ENCODE data around the gene SH3GL2. TPM values are rescaled to one million over a fixed set of nuclear protein-coding genes. Genes with fewer than 3 reads are reported as not detected.

SH3GL2 gene
- total and polyA plus RNA-seq, 8 donors, result 0.84 to 10.3 (median 6.3) TPM

GRCh38 chr9:17726298-17726697 is 147.4 kb downstream of the SH3GL2 start:
- intact Hi-C loops (cut with DNase I), result no loop called here
- H3K9me3 ChIP-seq, result peaks cover 0 to 19% of the 10 kb centered on the region in 2 donors
- TF ChIP-seq CTCF (IDR thresholded peaks at IDR 0.05), result no peak

GRCh38 chr9:17730899-17731298 is 152.0 kb downstream of the SH3GL2 start:
- H3K9me3 ChIP-seq, result peaks cover 0 to 2% of the 10 kb centered on the region in 2 donors
- DNase-seq (no peak), ATAC-seq (no peak)
- no peak for TF ChIP-seq CTCF (IDR thresholded peaks at IDR 0.05)
- H3K36me3 ChIP-seq, result no peaks in the 10 kb centered on the region
- H3K4me3 ChIP-seq, result no peak overlapping the region
- no peak overlapping the region for H3K27ac ChIP-seq
- H3K27me3 ChIP-seq, result no peaks in the 10 kb centered on the region
- no peaks in the 10 kb centered on the region for H3K4me1 ChIP-seq
- intact Hi-C loops (cut with DNase I), result no loop called here

More at GRCh38 chr9:17726298-17726697, 147.4 kb downstream of the SH3GL2 start:
- ATAC-seq, result no peak
- DNase-seq, result no peak
- H3K27ac ChIP-seq, result no peak overlapping the region
- no peaks in the 10 kb centered on the region for H3K36me3 ChIP-seq
- no peaks in the 10 kb centered on the region for H3K4me1 ChIP-seq
- H3K4me3 ChIP-seq, result no peak overlapping the region
- no peaks in the 10 kb centered on the region for H3K27me3 ChIP-seq

- no peak for TF ChIP-seq CTCF (IDR thresholded peaks at IDR 0.05)
- no peak for DNase-seq
Observed at GRCh38 chr9:17731308-17731707, 152.4 kb downstream of the SH3GL2 start.

GRCh38 chr9:17734674-17735073 is 155.8 kb downstream of the SH3GL2 start:
- intact Hi-C loops (cut with DNase I), result no loop called here
- no peaks in the 10 kb centered on the region for H3K36me3 ChIP-seq
- DNase-seq, result no peak
- peaks cover 0 to 2% of the 10 kb centered on the region in 2 donors for H3K9me3 ChIP-seq
- peak; percentile 38 for ATAC-seq
- H3K27me3 ChIP-seq, result no peaks in the 10 kb centered on the region
- no peak overlapping the region for H3K27ac ChIP-seq
- no peak for TF ChIP-seq CTCF (IDR thresholded peaks at IDR 0.05)
- no peaks in the 10 kb centered on the region for H3K4me1 ChIP-seq
- H3K4me3 ChIP-seq, result no peak overlapping the region

More at GRCh38 chr9:17731308-17731707, 152.4 kb downstream of the SH3GL2 start:
- Histone ChIP-seq H3K27me3 (no peaks in the 10 kb centered on the region), H3K27ac (no peak overlapping the region), H3K4me3 (no peak overlapping the region), H3K4me1 (no peaks in the 10 kb centered on the region), H3K36me3 (no peaks in the 10 kb centered on the region), H3K9me3 (peaks cover 0 to 2% of the 10 kb centered on the region in 2 donors)
- ATAC-seq, result no peak
- intact Hi-C loops (cut with DNase I), result no loop called here

GRCh38 chr9:17735859-17736258 is 157.0 kb downstream of the SH3GL2 start:
- no peaks in the 10 kb centered on the region for H3K9me3 ChIP-seq
- no peak overlapping the region for H3K4me3 ChIP-seq
- intact Hi-C loops (cut with DNase I), result no loop called here
- no peak for TF ChIP-seq CTCF (IDR thresholded peaks at IDR 0.05)
- ATAC-seq (no peak), DNase-seq (no peak)
- no peaks in the 10 kb centered on the region for H3K4me1 ChIP-seq
- H3K27me3 ChIP-seq, result no peaks in the 10 kb centered on the region
- H3K36me3 ChIP-seq, result no peaks in the 10 kb centered on the region
- no peak overlapping the region for H3K27ac ChIP-seq

All from left lung (tissue), 10 donors.